Measurements from ENCODE around the gene ATG10. TPM values are rescaled to one million over a fixed set of nuclear protein-coding genes. Genes with fewer than 3 reads are reported as not detected.

ATG10 gene
- total RNA-seq, 4 donors from 2014 or later = 5.6 to 10.7 (median 8.3) TPM

DNA sequence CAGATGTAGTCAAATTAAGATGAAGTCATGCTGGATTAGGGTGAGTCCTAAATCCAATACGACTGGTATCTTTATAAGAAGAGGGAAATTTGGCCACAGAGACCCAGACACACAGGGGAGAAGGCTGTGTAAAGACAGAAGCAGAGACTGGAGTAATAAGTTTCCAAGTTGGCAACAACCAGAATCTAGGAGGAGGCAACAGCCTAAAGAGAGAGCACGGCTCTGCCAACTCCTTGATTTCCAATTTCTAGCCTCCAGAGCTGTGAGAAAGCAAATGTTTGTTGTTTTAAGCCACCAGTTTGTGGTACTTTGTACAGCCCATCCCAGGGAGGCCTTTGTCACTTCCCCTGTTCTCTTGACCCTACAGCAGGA is 74.4 kb downstream of the ATG10 start:
- H3K27ac ChIP-seq = no peak overlapping the region
- DNase-seq (ENCODE audit: low spot score in 2 of 2) = no peak
- peaks cover 14% of the 10 kb centered on the region for H3K4me1 ChIP-seq
- no peak overlapping the region for H3K4me3 ChIP-seq
- TF ChIP-seq POLR2A (IDR thresholded peaks at IDR 0.05) (no peak), EP300 (IDR thresholded peaks at IDR 0.05) (no peak)
- TF ChIP-seq, protein P1, sequence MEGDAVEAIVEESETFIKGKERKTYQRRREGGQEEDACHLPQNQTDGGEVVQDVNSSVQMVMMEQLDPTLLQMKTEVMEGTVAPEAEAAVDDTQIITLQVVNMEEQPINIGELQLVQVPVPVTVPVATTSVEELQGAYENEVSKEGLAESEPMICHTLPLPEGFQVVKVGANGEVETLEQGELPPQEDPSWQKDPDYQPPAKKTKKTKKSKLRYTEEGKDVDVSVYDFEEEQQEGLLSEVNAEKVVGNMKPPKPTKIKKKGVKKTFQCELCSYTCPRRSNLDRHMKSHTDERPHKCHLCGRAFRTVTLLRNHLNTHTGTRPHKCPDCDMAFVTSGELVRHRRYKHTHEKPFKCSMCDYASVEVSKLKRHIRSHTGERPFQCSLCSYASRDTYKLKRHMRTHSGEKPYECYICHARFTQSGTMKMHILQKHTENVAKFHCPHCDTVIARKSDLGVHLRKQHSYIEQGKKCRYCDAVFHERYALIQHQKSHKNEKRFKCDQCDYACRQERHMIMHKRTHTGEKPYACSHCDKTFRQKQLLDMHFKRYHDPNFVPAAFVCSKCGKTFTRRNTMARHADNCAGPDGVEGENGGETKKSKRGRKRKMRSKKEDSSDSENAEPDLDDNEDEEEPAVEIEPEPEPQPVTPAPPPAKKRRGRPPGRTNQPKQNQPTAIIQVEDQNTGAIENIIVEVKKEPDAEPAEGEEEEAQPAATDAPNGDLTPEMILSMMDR (IDR thresholded peaks at IDR 0.05) = no peak
- no peaks in the 10 kb centered on the region for H3K36me3 ChIP-seq
- no peaks in the 10 kb centered on the region for H3K27me3 ChIP-seq
- H3K9me3 ChIP-seq = no peaks in the 10 kb centered on the region
- 42% methylated on average over 2 of the region's 2 CpGs for WGBS

DNA sequence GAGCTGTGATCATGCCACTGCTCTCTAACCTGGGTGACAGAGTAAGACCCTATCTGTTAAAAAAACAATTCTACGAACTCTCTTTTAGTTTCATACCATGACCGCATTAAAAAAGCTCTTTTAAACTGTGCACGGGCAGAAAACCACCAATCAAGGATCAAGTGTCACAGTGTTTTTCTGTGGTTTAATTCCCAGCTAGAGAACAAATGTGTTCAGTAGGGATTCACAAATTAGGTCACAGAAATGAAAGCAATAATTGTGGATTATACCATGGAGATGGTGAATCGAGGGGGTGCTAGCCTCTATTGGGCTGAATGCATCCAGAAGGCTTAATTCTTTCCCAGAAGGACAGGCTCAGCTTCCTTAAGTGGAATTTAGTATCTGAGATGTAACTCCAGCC is 79.1 kb downstream of the ATG10 start:
- TF ChIP-seq EP300 (IDR thresholded peaks at IDR 0.05) = no peak
- TF ChIP-seq, protein P1 (IDR thresholded peaks at IDR 0.05) = no peak
- TF ChIP-seq POLR2AphosphoS5 (IDR thresholded peaks at IDR 0.05) = no peak
- 90% methylated on average over 4 of the region's 4 CpGs for WGBS
- DNase-seq (ENCODE audit: low spot score in 2 of 2) = no peak
- Histone ChIP-seq H3K27ac (no peak overlapping the region), H3K9me3 (no peaks in the 10 kb centered on the region), H3K4me3 (no peak overlapping the region), H3K4me1 (peaks cover 12% of the 10 kb centered on the region), H3K27me3 (no peaks in the 10 kb centered on the region), H3K36me3 (no peaks in the 10 kb centered on the region)

DNA sequence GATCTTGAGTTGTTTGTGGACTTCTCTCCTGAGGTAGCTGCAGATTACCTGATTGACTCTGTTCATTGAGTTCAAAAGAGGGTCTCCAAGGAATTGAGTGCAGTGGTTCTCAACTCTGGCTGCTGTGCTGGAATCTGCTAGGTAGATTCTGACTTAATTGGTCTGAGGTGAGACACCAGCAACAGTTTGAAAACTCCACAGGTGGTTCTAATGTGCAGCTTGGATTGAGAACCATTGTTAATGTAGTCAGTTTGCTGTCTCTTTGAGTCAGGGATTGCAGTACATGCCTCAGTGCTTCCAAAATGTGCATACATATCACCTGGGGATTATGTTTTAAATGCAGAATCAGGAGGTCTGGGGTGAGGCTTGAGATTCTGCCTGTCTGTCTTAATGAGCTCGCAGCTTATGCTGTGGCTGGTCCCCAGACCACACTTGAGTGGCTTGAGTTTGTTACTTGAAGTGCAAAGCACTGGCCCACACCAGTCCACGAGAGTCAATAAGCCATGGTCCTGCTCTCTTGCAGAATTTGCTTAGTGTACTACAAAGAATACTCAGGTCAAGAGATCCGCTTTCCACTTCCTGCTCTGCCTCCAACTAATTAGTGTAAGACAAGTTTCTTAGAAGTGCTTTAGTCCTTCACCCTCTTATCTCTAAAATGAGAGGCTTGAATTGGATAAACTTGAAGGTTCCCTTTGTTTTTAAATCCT is 82.3 kb downstream of the ATG10 start:
- no peak overlapping the region for H3K27ac ChIP-seq
- no peak for DNase-seq (ENCODE audit: low spot score in 2 of 2)
- WGBS = 100% methylated on average over 3 of the region's 3 CpGs
- H3K36me3 ChIP-seq = no peaks in the 10 kb centered on the region
- no peaks in the 10 kb centered on the region for H3K27me3 ChIP-seq
- TF ChIP-seq POLR2AphosphoS5 (IDR thresholded peaks at IDR 0.05) (no peak), POLR2A (IDR thresholded peaks at IDR 0.05) (no peak), EP300 (IDR thresholded peaks at IDR 0.05) (no peak)
- TF ChIP-seq, protein P1 (IDR thresholded peaks at IDR 0.05) = no peak
- H3K4me1 ChIP-seq = peaks cover 6% of the 10 kb centered on the region
- no peak overlapping the region for H3K4me3 ChIP-seq
- H3K9me3 ChIP-seq = no peaks in the 10 kb centered on the region

DNA sequence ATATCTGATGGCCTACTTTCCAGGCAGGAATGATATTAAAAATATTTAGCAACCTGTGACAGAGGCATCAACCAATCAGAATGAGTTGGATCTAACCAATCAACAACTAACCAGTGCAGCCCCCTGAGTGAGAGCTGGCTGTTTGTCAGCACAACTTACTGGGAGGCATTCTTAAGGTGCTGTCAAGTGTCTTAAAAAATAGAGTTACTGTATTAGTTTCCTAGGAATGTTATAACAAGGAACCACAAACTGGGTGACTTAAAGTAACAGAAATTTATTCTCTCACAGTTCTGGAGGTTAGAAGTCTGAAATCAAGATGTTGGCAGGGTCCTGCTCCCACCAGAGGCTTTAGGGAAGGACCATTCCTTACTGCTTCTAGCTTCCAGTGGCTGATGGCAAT is 85.2 kb downstream of the ATG10 start:
- H3K27ac ChIP-seq = no peak overlapping the region
- TF ChIP-seq POLR2A (IDR thresholded peaks at IDR 0.05) = no peak
- TF ChIP-seq, protein P1 (IDR thresholded peaks at IDR 0.05) = no peak
- TF ChIP-seq EP300 (IDR thresholded peaks at IDR 0.05) = no peak
- TF ChIP-seq POLR2AphosphoS5 (IDR thresholded peaks at IDR 0.05) = no peak
- H3K9me3 ChIP-seq = no peaks in the 10 kb centered on the region
- H3K4me1 ChIP-seq = no peaks in the 10 kb centered on the region
- H3K4me3 ChIP-seq = no peak overlapping the region
- H3K36me3 ChIP-seq = no peaks in the 10 kb centered on the region
- H3K27me3 ChIP-seq = no peaks in the 10 kb centered on the region
- no peak for DNase-seq (ENCODE audit: low spot score in 2 of 2)

DNA sequence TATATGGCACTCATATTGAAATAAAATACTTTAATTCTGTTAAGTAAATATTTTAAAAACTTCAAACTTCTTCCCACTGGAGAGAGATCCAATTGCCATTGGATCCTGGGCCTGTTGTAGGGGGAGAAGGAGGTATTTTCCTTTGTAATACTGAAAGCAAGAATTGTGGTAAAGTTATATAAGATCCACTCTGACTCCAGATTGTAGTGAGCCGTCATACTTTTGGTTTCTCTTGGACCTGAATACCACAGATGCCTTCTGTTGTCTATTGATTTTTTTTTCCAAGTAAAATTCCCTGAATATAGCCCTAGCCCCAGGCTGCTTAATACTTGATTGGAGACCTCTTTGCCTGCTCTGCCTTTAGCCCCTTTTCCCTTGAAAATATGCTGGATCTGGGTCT is 86.9 kb downstream of the ATG10 start:
- no peaks in the 10 kb centered on the region for H3K9me3 ChIP-seq
- no peak overlapping the region for H3K4me3 ChIP-seq
- H3K27me3 ChIP-seq = no peaks in the 10 kb centered on the region
- TF ChIP-seq, protein P1 (IDR thresholded peaks at IDR 0.05) = no peak
- no peak for TF ChIP-seq POLR2A (IDR thresholded peaks at IDR 0.05)
- no peak for TF ChIP-seq POLR2AphosphoS5 (IDR thresholded peaks at IDR 0.05)
- TF ChIP-seq EP300 (IDR thresholded peaks at IDR 0.05) = no peak
- no peak for DNase-seq (ENCODE audit: low spot score in 2 of 2)
- H3K27ac ChIP-seq = no peak overlapping the region
- H3K36me3 ChIP-seq = no peaks in the 10 kb centered on the region
- no peaks in the 10 kb centered on the region for H3K4me1 ChIP-seq
- 43% methylated on average over 1 of the region's 1 CpG for WGBS

Data from suprapubic skin (tissue), 4 donors.